Liver (tissue), 9 donors: Measurements from ENCODE around the gene STPG4. TPM values are rescaled to one million over a fixed set of nuclear protein-coding genes. Genes with fewer than 3 reads are reported as not detected.

Source experiments
- DNase-seq: peaks from one replicate; pipeline ENCODE4 v3.0.0-alpha.2; 2017; ENCODE audit warnings: low spot score
- H3K27ac ChIP-seq, 2 donors: one replicate each; pipeline ENCODE4 v1.7.0; 2013; ENCODE audit warnings: inconsistent platforms in 2 of 2, low read length in 2 of 2, control low read depth in 1 of 2, low read depth in 1 of 2, mild to moderate bottlenecking in 1 of 2
- H3K27me3 ChIP-seq, 4 donors: one replicate each; pipeline versions ENCODE4 v1.6.1 to v1.7.0; 2013; ENCODE audit warnings: low read length in 3 of 4, inconsistent platforms in 1 of 4, mild to moderate bottlenecking in 1 of 4, moderate library complexity in 1 of 4; ENCODE audit not compliant: control insufficient read depth in 4 of 4, insufficient read depth in 4 of 4
- H3K36me3 ChIP-seq, 4 donors: one replicate each; pipeline versions ENCODE4 v1.6.1 to v1.7.0; 2013; ENCODE audit warnings: low read length in 3 of 4, mild to moderate bottlenecking in 3 of 4, low read depth in 1 of 4, moderate library complexity in 1 of 4; ENCODE audit not compliant: control insufficient read depth in 4 of 4, insufficient read depth in 3 of 4
- H3K4me1 ChIP-seq, 4 donors: one replicate each; pipeline versions ENCODE4 v1.6.1 to v1.7.0; 2013; ENCODE audit warnings: low read length in 3 of 4, mild to moderate bottlenecking in 3 of 4, moderate library complexity in 1 of 4; ENCODE audit not compliant: control insufficient read depth in 4 of 4, insufficient read depth in 4 of 4
- H3K4me3 ChIP-seq, 3 donors: one replicate each; pipeline versions ENCODE4 v1.6.1 to v1.7.0; 2013; ENCODE audit warnings: low read length in 3 of 3, control low read depth in 1 of 3, low read depth in 1 of 3, mild to moderate bottlenecking in 1 of 3
- H3K9ac ChIP-seq, 2 donors: one replicate each; pipeline ENCODE4 v1.7.0; 2013; ENCODE audit warnings: low read length in 2 of 2, mild to moderate bottlenecking in 2 of 2, moderate library complexity in 2 of 2, control low read depth in 1 of 2, low read depth in 1 of 2
- H3K9me3 ChIP-seq, 4 donors: one replicate each; pipeline versions ENCODE4 v1.6.1 to v1.7.0; 2013; ENCODE audit warnings: low read length in 3 of 4; ENCODE audit not compliant: control insufficient read depth in 4 of 4
- ATF3 ChIP-seq: IDR thresholded peaks from 2 replicates; pipeline ENCODE4 v1.6.1; 2016; ENCODE audit warnings: antibody characterized with exemption
- EGR1 ChIP-seq, 2 donors: IDR thresholded peaks; 2 replicates each; pipeline ENCODE4 v1.6.1; 2016 to 2018; ENCODE audit warnings: antibody characterized with exemption in 2 of 2, low read depth in 2 of 2
- GABPA ChIP-seq, 2 donors: IDR thresholded peaks in 1 of 2; conservative IDR thresholded peaks in 1 of 2; 2 replicates each; pipeline ENCODE4 v1.6.1; 2016; ENCODE audit warnings: antibody characterized with exemption in 2 of 2, mild to moderate bottlenecking in 1 of 2, moderate library complexity in 1 of 2
- HNF4A ChIP-seq, 2 donors: conservative IDR thresholded peaks; 2 replicates each; pipeline ENCODE4 v1.6.1; 2016; ENCODE audit warnings: antibody characterized with exemption in 2 of 2, mild to moderate bottlenecking in 2 of 2
- HNF4G ChIP-seq: IDR thresholded peaks from 2 replicates; pipeline ENCODE4 v1.6.1; 2016; ENCODE audit warnings: antibody characterized with exemption
- JUND ChIP-seq, 2 donors: IDR thresholded peaks; 2 replicates each; pipeline ENCODE4 v1.6.1; 2016; ENCODE audit warnings: antibody characterized with exemption in 2 of 2
- MAX ChIP-seq: IDR thresholded peaks from 2 replicates; pipeline ENCODE4 v1.6.1; 2016; ENCODE audit warnings: antibody characterized with exemption
- NR2F2 ChIP-seq: IDR thresholded peaks from 2 replicates; pipeline ENCODE4 v1.6.1; 2016; ENCODE audit warnings: antibody characterized with exemption
- REST ChIP-seq: IDR thresholded peaks from 2 replicates; pipeline ENCODE4 v1.6.1; 2016; ENCODE audit warnings: antibody characterized with exemption, mild to moderate bottlenecking
- RXRA ChIP-seq, 2 donors: IDR thresholded peaks; 2 replicates each; pipeline ENCODE4 v1.6.1; 2017 to 2018; ENCODE audit warnings: antibody characterized with exemption in 2 of 2, mild to moderate bottlenecking in 1 of 2
- SP1 ChIP-seq: IDR thresholded peaks from 2 replicates; pipeline ENCODE4 v1.6.1; 2018; ENCODE audit warnings: antibody characterized with exemption, mild to moderate bottlenecking
- YY1 ChIP-seq: IDR thresholded peaks from 2 replicates; pipeline ENCODE4 v1.6.1; 2016; ENCODE audit warnings: antibody characterized with exemption, mild to moderate bottlenecking
- ZBTB33 ChIP-seq: IDR thresholded peaks from 2 replicates; pipeline ENCODE4 v1.6.1; 2016; ENCODE audit warnings: antibody characterized with exemption
- whole genome bisulfite sequencing: extraction: QIAGEN DNeasy Blood & Tissue Kit; methylation state at CpG from one replicate; pipeline ENCODE4 v1.1.7; 2013; 5-methylcytosine and 5-hydroxymethylcytosine counted together
- polyA plus RNA-seq, 2 donors: library from polyadenylated mRNA; stranded (reverse) in 1 of 2; unstranded in 1 of 2; fragments of 200-250 nt in 1 of 2; fragments of >200 nt in 1 of 2; fragmentation: Nextera tagmentation in 1 of 2; extraction: Ambion mirVana in 1 of 2; gene quantifications; one replicate each; pipeline versions ENCODE4 v1.2.1 to v1.2.3, GENCODE V29; 2013 to 2015
- total RNA-seq, 2 donors: library from RNA; depleted of rRNA; stranded (reverse); fragments of >200 nt; gene quantifications; one replicate each; pipeline ENCODE4 v1.2.3, GENCODE V29; 2014
- donor health status: healthy.
- donor health status: healthy.
- donor health status: healthy.
- donor health status: healthy.
- donor health status: healthy.

The STPG4 gene
- total and polyA plus RNA-seq, 4 donors: 0.25 TPM; not detected in 3

- TF ChIP-seq ZBTB33 (no peak), MAX (no peak)
Observed at GRCh38 chr2:47167149-47167548, 12.0 kb upstream of the STPG4 start (continued).

- no peak for TF ChIP-seq REST
- TF ChIP-seq ATF3: no peak
- TF ChIP-seq HNF4G: no peak
- TF ChIP-seq NR2F2: no peak
- TF ChIP-seq RXRA (IDR thresholded peaks at IDR 0.05): no peak
- no peak for TF ChIP-seq MAX
- TF ChIP-seq YY1: no peak
- Histone ChIP-seq H3K4me1 (peaks cover 4 to 26% (median 13%) of the 10 kb centered on the region in 4 donors), H3K9ac (no peak overlapping the region), H3K36me3 (peaks cover 2 to 29% (median 12%) of the 10 kb centered on the region in 4 donors), H3K9me3 (no peaks in the 10 kb centered on the region), H3K4me3 (no peak overlapping the region), H3K27me3 (no peaks in the 10 kb centered on the region), H3K27ac (no peak overlapping the region)
- DNase-seq: no peak
Observed at GRCh38 chr2:47165001-47165555, 10.0 kb upstream of the STPG4 start.

GRCh38 chr2:47162780-47163179 is 7.7 kb upstream of the STPG4 start:
- no peak overlapping the region for H3K4me3 ChIP-seq
- H3K27me3 ChIP-seq: no peaks in the 10 kb centered on the region
- peaks cover 5 to 21% (median 16%) of the 10 kb centered on the region in 4 donors for H3K4me1 ChIP-seq
- H3K9me3 ChIP-seq: no peaks in the 10 kb centered on the region
- H3K36me3 ChIP-seq: peaks cover 2 to 28% (median 15%) of the 10 kb centered on the region in 4 donors
- WGBS: 86% methylated on average over 3 of the region's 3 CpGs
- H3K9ac ChIP-seq: no peak overlapping the region
- DNase-seq: no peak
- TF ChIP-seq REST (no peak), YY1 (no peak), MAX (no peak), SP1 (no peak), RXRA (IDR thresholded peaks at IDR 0.05) (no peak), GABPA (IDR thresholded peaks at IDR 0.05 in 1 of 2, conservative IDR thresholded peaks at IDR 0.05 in 1 of 2) (no peak), EGR1 (IDR thresholded peaks at IDR 0.05; ENCODE audit: low read depth in 2 of 2) (no peak), HNF4G (no peak), HNF4A (conservative IDR thresholded peaks at IDR 0.05) (no peak), JUND (IDR thresholded peaks at IDR 0.05) (no peak)
- H3K27ac ChIP-seq: no peak overlapping the region
